HK-2 (cell line): ENCODE measurements around the gene TFF2.
A peak's percentile ranks its signal among the peaks of the same experiment; 100 is the strongest.

Experiments used
- DNase-seq: peaks from one replicate; pipeline ENCODE4 v3.0.0-alpha.2; 2018; ENCODE audit not compliant: unreplicated experiment

TFF2 gene

DNA sequence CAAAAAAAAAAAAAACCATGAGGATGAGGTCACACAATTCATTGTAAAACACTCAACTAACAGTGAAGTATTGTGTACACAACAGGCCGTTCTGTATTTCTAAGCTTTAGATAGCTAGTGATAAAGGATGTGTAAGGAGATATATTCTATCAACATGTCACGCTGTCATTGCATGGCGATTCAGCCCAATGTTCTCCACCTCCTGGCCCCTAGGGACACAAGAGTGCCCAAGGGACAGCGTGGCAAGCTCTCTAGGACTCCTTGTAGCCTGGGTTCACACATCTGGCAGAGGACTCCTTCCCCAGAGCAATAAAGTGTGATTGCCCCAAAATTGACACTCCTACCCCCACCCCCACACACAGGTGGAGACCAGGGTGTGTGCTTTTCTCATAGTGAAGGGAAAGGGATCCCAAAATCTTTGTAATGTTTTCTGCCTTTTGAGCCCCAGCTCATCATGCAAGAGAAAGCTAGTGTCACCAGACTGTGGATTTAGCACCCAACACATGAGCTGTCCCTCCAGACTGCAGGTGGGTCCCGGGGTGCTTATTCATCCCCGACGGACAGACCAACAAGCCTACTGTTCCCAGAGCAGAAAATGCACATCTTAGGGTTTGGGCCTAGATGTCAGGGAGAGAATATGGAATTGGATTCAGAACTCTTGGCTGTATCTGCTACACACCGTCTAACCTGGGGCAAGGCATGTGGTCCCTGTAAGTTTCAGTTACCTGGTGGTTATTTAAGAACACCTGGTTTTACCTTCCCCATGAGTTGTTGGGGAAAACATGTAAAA is 33.6 kb upstream of the TFF2 start:
- no peak for DNase-seq

DNA sequence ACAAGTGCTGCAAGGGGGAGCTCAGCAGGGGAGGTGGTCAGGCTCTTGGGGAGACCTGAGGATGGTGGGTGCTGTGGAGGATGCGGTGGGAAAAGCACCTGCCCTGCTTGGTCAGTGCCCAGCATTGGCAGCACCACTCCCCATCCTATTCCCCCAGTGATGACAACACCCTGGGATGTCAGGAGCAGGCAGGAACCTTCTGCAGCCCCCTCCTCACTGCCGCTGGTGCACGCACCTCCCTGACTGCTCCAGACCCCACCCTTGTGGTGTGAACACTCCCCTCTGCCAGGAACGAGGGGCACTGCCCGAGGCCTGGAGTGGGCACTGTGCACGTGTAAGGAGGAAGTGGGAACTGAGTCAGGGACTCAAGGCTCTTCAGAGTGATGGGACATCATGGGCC is 32.5 kb upstream of the TFF2 start:
- no peak for DNase-seq

DNA sequence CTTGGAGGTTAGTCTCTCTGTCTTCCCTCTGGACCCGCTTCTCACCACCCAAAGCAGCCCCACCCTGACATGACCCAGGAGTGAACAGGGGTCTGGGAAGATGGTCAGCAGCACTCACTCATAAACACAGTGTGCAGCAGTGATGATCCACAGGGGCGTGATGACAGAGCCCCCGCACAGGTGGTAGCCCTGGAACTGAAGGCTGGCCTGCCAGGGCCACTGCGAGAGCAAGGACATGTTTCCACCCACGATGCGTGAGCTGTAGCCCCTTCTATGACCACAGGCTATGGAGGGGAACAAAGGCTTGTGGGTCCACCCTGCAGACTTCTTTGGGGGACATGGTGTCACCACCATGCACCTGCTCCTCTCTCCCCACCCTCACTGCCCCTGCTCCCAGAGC is 32.1 kb upstream of the TFF2 start:
- no peak for DNase-seq

DNA sequence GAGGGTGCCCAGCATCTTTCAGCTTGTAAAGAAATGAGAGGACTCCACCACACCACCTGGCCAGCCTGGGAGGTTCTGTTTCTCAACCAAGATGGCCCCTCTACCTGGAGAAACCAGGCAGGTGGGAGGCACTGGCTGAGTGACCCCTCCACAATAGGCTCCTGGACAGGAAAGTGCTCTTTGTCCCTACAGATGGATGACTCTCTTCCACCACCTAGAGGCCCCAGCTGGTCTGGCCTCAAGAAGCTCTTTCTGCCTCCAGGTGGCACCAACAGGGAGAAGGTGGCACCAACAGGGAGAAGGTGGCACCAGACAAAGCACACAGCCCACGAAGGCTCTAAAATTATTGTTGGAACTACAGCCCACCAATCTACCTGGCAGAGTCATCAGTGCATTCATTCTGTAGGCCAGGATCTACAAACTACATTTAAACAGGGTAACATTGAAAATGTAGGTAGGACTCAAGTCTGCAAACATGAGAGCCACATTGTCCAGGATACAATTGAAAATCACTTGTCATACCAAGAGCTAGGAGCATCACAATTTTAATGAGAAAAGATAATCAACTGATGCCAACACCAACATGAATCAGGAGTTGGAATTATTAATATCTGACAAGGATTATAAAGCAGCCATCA is 30.7 kb upstream of the TFF2 start:
- peak; percentile 20 for DNase-seq

DNA sequence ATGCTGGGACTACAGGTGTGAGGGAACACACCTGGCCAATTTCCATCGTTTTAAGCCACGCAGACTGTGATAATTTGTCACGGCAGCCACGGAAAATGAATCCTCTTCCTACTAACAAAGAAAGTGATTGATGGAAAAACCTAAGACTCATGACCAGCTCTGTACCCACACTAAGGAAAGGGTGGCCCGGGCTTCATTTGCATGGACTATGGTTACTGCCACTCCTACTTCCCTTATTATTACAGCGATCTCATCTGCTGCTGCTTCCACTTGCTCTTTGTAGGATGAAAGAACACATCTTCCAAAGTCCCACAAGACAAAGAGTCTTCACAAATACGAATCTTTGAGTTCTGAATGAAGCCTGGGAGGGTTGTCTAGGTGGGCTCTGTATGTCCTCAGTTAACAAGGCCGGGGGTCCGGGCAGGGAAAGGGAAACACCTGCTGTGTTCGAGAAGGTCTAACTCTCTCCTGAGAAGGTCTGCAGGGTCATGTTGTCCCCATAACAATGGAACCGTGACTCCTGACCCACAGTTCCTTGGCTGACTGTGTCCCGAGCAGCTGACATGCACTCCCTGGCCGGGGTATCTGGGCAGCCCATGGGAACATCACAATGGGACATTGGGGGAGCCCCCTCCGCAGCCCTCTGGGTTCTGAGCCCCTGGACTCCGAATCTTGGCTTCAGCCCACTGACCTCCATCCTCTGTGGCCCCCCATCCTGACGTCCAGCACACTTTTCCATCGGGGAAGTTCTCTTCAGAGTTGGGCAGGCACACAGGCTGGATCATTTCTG is 28.8 kb upstream of the TFF2 start:
- DNase-seq, result no peak

DNA sequence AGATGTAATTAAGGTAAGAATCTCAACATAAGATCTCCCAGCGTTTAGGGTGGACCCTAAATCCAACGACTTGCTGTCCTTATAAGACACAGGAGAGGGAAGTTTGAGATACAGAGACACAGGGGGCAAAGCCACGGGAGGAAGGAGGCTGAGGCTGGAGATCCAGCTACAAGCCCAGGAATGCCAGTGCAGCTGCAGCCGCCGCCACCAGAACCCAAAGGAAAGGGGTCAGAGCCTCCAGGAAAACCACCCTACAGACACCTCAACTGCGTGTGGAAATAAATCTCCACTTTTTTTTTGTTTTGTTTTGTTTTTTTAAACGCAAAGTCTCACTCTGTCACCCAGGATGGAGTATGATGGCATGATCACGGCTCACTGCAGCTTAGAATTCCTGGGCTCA is 27.6 kb upstream of the TFF2 start:
- DNase-seq, result no peak

DNA sequence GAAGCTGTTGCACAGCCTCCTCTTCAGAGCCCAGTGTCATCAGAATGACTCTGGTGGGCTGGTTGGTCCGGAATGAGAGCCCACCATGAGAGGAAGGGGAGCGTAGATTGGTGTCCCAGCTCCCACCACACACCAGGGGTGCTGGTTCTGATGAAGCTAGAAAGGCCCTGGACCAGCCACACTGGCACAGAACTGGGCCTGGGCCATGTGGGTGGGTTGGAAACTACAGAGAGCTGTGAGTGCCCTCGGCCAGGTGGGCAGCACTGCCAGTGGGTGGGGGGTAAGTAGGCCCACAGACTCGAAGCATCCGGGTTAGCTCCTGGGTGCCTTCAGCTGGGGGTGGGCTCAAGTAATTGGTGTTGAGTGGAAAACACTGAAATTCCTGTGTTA is 27.2 kb upstream of the TFF2 start:
- DNase-seq, result no peak

DNA sequence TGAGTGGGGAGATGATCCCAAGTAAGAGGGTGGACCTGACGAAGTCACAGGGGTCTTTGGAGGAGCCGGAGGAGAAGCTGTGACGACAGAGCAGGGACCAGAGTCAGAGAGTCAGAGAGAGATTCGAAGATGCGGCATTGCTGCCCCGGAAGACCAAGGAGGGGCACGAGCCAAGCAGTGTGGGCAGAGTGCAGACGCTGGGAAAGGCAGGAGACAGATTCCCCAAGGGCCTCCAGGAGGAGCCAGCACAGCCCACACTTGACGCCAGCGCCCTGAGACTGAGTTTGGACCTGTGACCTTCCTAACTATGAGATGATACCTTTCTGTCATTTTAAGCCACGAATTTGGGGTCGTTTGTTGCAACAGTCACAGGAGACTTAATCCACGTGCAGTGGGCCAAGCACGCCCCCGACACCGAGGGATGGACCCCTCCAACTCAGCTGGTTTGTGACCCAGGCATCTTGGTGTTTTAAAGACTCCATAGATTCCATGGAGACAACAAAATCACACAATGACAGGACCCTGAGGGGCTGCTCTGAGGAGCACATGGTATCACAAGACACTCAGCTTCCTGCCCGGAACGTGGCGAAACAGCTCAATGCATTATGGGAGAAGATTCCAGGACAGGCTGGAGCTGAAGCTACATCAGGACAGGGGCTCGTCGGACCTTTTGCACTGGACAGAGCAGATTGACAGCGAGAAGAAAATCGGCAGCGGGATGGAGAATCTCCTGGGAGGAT is 26.6 kb upstream of the TFF2 start:
- DNase-seq, result no peak

DNA sequence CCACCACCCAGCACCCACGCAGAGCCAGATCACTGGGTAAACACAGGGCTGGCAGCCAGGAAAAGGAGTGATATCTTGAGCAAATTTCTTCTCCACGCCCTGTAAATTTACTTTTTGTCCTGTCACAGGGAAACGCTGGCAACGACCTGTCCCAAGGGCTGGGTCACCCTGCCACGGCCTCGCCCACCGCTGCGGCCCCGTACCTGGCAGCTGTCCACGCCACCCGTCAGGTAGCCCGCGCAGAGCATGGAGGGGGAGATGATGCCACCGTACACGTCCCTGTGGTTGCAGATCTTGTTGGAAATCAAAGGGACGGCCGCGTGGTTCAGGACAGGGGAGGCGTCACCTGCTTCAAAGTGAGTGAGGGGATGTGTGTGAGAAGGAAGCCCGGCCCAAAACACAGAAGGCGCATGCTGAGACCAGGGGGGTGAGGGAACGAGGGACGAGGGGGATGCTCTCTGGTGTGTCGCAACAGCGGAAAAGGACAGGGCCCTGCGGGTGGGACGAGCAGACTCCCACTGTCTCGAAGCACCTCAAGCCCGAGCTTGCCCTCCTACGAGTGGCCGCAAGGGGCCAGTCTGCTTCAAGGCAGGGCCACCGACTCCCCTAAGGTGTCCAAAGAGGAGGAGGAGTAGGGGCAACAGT is 25.7 kb upstream of the TFF2 start:
- no peak for DNase-seq

DNA sequence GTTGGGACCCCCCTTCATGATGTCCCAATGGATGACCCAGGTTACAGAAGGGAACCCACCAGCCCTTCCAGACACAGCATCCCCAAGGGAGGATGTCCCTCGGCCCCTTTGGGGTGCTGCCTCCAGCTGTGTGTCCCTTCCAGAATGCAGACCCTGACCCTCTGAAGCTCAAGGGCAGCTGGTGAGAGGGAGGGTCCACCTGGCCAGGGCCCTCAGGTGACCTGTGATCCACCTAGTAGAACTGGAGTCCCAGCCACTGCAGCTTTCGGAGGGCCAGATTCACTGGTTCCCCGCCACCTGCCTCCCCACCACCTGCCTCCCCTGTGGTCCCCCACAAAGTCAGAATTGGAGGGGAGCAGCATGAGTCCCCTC is 25.2 kb upstream of the TFF2 start:
- DNase-seq, result no peak

DNA sequence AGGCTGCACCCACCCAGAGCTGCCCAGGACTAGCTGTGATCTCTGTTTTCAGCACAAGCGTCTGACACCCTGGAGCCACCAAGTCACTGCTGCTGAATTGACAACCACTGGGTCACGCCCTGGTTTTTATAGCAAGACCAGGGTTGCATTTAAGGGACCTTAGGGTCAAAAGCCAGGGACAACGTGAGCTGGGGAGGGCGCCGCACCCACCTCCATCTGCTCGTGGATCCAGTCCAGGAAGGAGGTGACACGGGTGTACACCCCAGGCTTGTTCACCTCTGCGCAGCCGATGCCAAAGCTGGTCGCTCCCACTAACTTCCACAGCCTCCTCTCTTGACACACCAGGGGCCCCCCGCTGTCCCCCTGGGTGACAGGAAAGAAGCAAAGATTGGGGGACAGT is 24.7 kb upstream of the TFF2 start:
- DNase-seq, result no peak

DNA sequence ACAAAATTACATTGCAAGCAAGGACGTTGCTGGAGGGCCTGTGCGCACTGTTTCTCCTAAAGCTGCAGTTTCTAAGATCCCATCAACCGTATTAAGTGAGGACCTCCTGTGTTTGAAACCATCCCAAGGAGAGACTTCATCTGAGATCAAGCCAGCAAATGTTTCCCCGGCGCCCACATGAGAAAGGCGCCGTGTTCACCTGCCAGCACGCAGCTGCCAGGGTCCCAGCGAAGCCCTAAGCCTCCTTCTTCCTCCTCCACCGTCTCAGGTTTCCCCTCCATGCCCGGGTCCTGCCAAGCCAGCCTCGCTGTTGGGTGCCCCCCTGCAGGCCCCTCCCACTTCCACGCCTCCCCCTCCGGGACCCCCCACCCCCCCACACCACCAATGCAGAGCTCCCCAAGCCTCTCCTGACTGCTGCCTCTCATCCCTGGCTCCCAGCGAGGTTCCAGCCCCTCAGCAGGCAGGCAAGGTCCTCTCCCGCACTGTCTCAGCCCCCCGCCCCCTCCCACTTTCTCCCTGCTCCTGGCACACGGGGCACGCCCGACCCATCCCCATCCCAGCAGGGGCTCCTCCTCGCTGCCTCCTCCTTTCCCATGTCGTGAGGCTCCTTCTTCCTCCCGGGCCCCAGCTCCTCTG is 24.2 kb upstream of the TFF2 start:
- DNase-seq, result no peak

DNA sequence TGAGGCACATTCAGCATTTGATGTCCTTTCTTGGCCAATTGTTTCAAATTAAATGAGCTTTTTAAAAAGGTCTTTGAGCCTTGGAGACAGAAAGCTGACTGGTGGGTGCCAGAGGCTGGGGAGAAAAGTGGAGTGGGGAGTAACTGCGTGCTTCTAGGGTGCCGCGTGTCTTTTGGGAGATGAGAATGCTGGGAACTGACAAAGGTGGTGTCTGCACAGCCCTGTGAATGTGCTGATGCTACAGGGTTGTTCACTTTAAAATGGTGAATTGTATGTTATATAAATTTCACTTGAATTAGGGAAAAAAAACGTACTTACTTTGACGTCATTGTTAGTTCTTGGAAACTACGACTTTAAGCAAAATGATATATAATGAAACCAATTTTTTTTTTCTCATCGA is 23.7 kb upstream of the TFF2 start:
- DNase-seq, result no peak

DNA sequence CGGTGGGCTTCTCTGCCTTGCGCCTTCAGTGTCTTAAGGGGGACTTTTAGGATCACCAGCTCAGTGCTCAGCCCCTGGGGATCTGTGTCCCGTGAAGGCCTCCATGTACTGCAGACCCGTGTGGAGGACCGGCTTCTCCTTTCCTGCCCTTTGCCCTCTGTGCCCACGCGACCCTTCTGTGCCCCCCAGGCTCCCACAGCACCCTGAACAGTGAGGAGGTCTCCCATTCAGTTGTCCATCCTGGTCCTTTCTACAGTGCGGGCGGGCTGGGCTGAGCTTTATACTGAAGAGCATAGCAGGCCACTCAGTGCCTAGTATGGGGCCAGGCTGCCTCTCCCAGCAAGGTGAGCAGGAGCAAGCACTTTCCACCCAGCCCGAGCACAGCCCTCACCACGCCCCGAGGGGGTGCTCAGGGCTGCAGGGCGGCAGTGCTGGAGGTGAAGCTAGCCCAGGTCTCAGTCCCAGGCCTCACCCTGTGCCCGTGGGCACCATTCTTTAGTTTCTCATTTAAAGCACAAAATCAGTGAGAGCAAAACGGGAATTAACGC is 23.2 kb upstream of the TFF2 start:
- DNase-seq, result no peak

DNA sequence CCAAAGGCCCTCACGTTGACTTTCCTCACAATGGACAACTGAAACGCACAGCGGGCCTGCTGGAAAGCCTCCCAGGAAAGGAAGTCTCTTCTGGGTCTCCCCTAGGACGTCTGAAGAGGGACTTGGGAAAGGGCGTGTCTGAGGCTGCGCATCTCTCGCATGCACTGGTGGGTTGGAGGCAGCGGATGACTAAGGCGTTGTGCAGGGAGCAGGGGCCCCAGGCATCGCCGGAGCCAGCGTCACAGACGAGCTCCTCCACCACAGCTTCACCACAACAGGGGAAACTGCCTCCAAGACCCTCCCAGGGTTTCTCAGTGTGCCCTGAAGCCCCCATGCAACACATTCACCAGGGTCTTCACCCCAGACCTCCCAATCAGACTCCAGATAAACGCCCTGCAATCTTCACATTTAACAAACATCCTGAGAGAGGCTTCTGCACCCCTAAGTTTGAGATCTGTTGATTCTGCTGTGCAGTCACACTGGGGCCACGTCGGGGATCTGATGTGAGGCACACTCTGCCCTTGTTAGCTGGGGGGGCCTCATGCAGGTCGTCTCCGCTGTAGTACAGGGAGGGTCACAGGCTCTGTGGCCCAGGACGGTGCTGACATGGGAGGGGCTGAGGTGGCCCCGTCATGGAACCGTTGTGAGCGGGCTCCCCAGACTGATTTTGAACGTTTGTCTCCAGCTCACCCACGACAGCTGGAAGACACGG is 22.6 kb upstream of the TFF2 start:
- no peak for DNase-seq

DNA sequence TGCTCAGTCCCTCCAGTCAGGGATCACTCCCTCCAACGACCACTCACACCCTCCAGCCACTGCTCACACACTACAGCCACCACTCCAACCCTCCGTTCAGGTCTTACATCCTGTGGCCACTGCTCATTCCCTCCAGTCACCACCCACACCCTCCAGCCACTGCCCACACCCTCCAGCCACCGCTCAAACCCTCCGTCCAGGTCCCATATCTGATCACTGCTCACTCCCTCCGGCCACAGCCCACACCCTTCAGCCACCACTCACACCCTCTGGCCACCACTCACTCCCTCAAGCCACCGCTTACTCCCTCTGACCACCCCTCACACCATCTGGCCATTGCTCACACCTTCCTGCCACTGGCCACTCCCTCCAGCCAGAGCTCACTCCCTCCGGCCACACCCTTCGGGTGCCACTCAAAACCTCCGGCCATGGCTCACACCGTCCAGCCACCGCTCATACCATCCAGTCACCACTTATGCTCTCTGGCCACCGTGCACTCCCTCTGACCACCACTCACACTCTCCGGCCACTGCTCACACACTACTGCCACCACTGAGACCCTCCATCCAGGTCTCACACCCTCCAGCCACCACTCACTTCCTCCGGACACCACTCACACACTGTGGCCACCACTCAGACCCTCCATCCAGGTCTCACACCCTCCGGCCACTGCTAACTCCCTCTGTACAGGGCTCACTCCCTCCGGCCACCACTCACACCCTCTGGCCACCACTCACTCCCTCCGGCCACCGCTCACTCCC is 20.3 kb upstream of the TFF2 start:
- DNase-seq, result no peak

DNA sequence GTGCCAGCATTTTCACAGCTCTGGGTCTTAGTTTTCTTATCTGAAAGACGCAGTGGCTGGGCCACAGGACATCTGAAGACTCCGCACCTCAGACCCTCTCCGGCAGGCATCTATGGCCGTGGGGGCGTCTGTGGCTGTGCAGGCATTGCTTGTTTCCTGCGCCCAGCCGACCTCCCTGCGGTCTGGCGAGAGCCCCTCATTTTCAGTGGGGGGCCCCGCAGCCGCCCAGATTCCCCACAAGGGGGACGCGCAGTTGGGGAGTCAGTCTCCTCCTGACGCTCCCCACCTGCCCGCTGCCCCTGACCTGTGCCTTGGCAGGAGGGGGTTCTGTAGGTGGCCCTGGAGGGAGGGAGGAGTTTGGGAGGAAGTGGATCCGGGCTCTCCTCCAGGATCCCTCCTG is 19.0 kb upstream of the TFF2 start:
- DNase-seq, result no peak

DNA sequence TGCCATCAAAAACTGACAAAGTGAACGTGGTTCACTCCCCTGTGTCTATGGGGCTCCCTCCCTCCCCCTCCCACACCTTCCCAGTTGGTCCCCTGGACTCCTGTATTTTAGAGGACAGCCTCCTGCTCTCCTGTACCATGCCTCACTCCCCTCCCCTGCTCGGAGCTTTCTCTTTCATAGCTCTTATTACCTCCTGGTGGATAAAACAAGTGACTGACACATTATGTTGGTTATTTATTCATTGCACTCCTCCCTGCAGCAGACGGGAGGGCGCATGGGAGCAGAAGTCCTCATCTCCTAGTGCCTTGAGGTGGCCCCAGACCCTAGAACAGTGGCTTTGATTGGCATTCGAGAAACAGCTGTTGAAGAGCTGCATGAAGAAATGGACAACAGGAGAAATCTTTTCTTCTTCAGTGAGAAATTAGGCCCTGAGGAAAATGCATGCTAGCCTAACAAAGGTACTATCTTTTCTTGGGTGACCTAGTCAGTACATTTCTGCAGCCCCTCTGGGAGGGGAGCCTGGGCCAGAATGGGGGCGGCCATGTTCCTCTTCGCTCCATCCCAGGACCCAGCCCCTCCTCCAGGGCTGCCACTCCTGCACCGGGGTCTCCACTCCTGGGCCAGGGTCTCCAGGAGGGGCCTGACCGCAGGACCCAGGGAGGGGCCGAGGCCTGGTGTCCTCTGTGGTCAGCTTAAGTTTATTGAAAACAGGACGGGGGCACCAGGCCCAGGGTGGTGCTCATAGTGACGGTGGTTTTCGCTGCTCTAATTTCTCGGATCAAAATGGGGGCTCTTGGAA is 16.8 kb upstream of the TFF2 start:
- no peak for DNase-seq
